GM12874 (cell line): ENCODE data around the gene RNF17.

Experiments used
- TF ChIP-seq, protein P1 (sequence below): IDR thresholded peaks from 2 replicates; pipeline ENCODE4 v1.5.1; 2011; ENCODE audit warnings: low read depth, mild to moderate bottlenecking, control low read depth, low read length, moderate library complexity; ENCODE audit not compliant: insufficient read depth

The RNF17 gene

DNA sequence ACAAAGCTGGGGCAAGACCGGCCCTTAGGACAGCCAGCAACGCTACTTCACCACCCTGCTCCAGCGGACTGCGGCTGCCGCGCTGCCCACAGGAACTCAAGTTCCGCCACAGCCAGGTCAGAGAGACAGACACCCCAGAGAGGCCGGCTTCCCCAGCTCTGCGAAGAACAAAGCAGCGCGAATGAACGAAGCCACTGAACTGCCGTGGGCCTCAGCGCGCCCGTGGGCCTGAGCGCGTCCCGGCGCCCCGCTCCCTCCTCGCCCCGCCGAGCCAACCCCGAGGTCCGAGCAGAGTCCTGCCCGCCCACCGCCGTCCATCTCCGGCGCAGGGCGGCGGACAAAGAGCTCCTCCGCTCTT, 158.4 kb downstream of the RNF17 start:
- TF ChIP-seq, protein P1, sequence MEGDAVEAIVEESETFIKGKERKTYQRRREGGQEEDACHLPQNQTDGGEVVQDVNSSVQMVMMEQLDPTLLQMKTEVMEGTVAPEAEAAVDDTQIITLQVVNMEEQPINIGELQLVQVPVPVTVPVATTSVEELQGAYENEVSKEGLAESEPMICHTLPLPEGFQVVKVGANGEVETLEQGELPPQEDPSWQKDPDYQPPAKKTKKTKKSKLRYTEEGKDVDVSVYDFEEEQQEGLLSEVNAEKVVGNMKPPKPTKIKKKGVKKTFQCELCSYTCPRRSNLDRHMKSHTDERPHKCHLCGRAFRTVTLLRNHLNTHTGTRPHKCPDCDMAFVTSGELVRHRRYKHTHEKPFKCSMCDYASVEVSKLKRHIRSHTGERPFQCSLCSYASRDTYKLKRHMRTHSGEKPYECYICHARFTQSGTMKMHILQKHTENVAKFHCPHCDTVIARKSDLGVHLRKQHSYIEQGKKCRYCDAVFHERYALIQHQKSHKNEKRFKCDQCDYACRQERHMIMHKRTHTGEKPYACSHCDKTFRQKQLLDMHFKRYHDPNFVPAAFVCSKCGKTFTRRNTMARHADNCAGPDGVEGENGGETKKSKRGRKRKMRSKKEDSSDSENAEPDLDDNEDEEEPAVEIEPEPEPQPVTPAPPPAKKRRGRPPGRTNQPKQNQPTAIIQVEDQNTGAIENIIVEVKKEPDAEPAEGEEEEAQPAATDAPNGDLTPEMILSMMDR, result no peak

DNA sequence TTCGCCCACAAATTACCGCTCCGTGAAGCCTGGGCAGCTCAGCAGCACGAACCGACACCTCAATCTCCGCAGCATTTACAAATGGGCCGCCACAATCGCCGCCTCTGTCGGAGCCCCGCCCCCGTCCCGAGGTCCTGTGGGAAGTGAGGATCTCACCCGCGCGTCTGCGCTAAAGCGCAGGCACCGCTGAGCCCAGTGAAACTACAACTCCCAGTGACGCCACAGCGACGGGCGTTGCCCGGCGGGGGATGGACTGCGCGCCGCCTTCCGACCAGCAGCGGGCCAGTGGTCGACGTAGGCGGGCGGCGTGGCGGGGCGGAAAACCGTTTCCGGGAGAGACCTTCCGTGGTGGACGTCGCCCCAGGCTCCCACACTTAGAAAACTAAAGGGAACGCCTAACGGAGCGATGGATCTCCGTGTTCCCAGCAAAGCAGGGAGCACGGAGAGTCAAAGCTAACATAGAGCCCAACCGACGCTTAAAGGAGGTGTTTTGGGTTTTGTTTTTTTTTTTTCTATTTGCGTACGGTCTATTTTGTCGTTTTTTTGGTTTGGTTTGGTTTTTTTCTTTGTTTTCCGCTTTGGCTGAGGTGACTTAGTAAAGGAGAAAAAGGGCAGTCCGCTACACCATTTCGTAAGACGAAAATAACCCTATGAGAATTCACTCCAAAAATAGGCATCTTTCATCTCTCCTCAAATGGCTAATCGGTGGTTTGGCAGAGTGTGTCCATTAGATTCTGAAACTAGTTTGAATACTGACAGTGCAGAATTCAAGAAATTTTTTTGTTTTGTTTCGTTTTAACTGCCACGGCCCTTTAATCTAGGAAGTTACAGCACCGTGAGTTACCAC, 159.0 kb downstream of the RNF17 start:
- TF ChIP-seq, protein P1, result no peak

GRCh38 chr13:24925318-24926231, 161.6 kb downstream of the RNF17 start:
- TF ChIP-seq, protein P1, result no peak

- TF ChIP-seq, protein P1, result no peak
These were observed 163.9 kb downstream of the RNF17 start for GRCh38 chr13:24927810-24928404.

- TF ChIP-seq, protein P1, result no peak
These were observed 165.2 kb downstream of the RNF17 start for GRCh38 chr13:24929196-24929595.
